Lung (tissue), 11 donors: ENCODE results near the gene LASP1NB.

Experiments used
- ATAC-seq: fragments of 200-7000 bp; cut with Tn5 transposase; one replicate; pipeline ENCODE4 v1.9.1; 2020; ENCODE audit warnings: moderate number of reproducible peaks; ENCODE audit not compliant: insufficient read depth, low FRiP score
- DNase-seq, 3 donors: peaks; one replicate each; pipeline ENCODE4 v3.0.0-alpha.2; 2013 to 2017
- H3K27ac ChIP-seq, 2 donors: one replicate each; pipeline ENCODE4 v1.5.1; 2013; ENCODE audit warnings: mild to moderate bottlenecking in 2 of 2, moderate library complexity in 2 of 2, control low read depth in 1 of 2, inconsistent platforms in 1 of 2, low read depth in 1 of 2, low read length in 1 of 2
- H3K27me3 ChIP-seq, 3 donors: one replicate each; pipeline ENCODE4 v1.5.1; 2013; ENCODE audit warnings: low read length in 2 of 3; ENCODE audit not compliant: control insufficient read depth in 3 of 3, insufficient read depth in 3 of 3
- H3K36me3 ChIP-seq, 4 donors: one replicate each; pipeline ENCODE4 v1.5.1; 2013; ENCODE audit warnings: low read length in 4 of 4, mild to moderate bottlenecking in 1 of 4, moderate library complexity in 1 of 4; ENCODE audit not compliant: control insufficient read depth in 4 of 4, insufficient read depth in 4 of 4
- H3K4me1 ChIP-seq, 5 donors: one replicate each; pipeline ENCODE4 v1.5.1; 2013; ENCODE audit warnings: low read length in 5 of 5, mild to moderate bottlenecking in 2 of 5, moderate library complexity in 1 of 5; ENCODE audit not compliant: control insufficient read depth in 5 of 5, insufficient read depth in 5 of 5
- H3K4me3 ChIP-seq: one replicate; pipeline ENCODE4 v1.5.1; 2013; ENCODE audit warnings: mild to moderate bottlenecking, control low read depth, moderate library complexity
- H3K9ac ChIP-seq, 2 donors: one replicate each; pipeline ENCODE4 v1.5.1; 2013; ENCODE audit warnings: low read length in 2 of 2, control low read depth in 1 of 2; ENCODE audit not compliant: insufficient read depth in 1 of 2
- H3K9me3 ChIP-seq, 4 donors: one replicate each; pipeline ENCODE4 v1.5.1; 2013; ENCODE audit warnings: low read length in 3 of 4, mild to moderate bottlenecking in 1 of 4, moderate library complexity in 1 of 4; ENCODE audit not compliant: control insufficient read depth in 4 of 4, insufficient read depth in 3 of 4
- WGBS, 2 donors: extraction: QIAGEN DNeasy Blood & Tissue Kit; methylation state at CpG; one replicate each; pipeline ENCODE4 v1.1.7; 2013; 5-methylcytosine and 5-hydroxymethylcytosine counted together
- TF ChIP-seq, protein P1 (sequence below): IDR thresholded peaks from 2 replicates; pipeline ENCODE4 v1.5.1; 2012; ENCODE audit warnings: mild to moderate bottlenecking; ENCODE audit errors: control extremely low read depth, extremely low read depth
- donor health status: control.
- donor health status: control.
- donor health status: Bipolar disorder and iron deficiency.
- donor health status: healthy.
- donor health status: DM: yes; HTN: yes; CAD: no.

Gene LASP1NB

DNA sequence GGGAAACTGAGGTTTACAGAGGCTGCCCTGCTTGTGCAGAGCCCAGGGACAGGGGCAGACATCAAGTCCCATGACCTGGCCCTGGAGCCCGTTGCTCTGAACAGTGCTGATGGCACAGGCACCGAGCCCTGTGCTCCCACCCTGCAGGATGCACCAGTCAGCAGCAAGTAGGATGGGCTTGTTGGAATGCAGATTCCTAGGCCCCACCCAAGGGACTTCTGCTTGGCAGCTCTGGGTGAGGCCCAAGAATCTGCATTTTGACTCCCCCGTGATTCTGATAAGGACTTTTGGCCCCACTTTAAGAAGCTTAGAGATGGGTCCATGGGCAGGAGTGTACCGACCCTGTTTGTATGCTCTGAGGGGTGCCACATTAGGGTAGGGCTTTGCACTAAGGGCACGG lies 32.3 kb upstream of the LASP1NB start:
- H3K27me3 ChIP-seq: no peaks in the 10 kb centered on the region
- H3K27ac ChIP-seq: peak overlapping the region in 1 of 2 donors; percentile 43
- H3K4me1 ChIP-seq: peaks cover 6 to 42% (median 10%) of the 10 kb centered on the region in 5 donors
- no peak for DNase-seq
- no peaks in the 10 kb centered on the region for H3K9me3 ChIP-seq
- 62 to 74% methylated on average over 5 of the region's 5 CpGs for WGBS, 2 donors
- TF ChIP-seq, protein P1, sequence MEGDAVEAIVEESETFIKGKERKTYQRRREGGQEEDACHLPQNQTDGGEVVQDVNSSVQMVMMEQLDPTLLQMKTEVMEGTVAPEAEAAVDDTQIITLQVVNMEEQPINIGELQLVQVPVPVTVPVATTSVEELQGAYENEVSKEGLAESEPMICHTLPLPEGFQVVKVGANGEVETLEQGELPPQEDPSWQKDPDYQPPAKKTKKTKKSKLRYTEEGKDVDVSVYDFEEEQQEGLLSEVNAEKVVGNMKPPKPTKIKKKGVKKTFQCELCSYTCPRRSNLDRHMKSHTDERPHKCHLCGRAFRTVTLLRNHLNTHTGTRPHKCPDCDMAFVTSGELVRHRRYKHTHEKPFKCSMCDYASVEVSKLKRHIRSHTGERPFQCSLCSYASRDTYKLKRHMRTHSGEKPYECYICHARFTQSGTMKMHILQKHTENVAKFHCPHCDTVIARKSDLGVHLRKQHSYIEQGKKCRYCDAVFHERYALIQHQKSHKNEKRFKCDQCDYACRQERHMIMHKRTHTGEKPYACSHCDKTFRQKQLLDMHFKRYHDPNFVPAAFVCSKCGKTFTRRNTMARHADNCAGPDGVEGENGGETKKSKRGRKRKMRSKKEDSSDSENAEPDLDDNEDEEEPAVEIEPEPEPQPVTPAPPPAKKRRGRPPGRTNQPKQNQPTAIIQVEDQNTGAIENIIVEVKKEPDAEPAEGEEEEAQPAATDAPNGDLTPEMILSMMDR: no peak
- no peak for ATAC-seq
- peaks cover 0 to 67% (median 31%) of the 10 kb centered on the region in 4 donors for H3K36me3 ChIP-seq
- no peak overlapping the region for H3K4me3 ChIP-seq
- no peak overlapping the region for H3K9ac ChIP-seq

DNA sequence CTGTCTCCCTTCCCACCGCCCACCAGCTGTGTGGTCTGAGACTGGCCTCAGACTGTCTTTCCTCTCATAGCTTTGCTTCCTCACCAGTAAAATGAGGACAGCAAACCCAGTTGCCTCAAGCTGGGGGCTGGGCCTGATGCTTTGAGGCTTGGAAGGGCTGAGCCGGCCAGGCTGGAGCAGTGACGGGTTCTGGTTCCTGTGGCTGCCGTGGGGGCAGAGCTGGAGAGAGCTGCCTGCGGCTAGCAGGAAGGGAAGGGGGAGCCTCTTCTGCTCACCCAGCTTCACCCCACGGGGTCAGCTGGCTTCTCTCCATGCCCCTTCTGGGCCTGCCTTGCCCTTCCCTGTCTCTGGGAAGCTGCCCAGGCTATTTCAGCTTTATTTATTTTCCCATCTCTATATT lies 31.8 kb upstream of the LASP1NB start:
- 17 to 31% methylated on average over 6 of the region's 6 CpGs for WGBS, 2 donors
- Histone ChIP-seq H3K4me1 (peaks cover 6 to 47% (median 15%) of the 10 kb centered on the region in 5 donors), H3K27me3 (no peaks in the 10 kb centered on the region), H3K27ac (peak overlapping the region; percentile 27 to 77), H3K4me3 (no peak overlapping the region), H3K36me3 (peaks cover 0 to 71% (median 31%) of the 10 kb centered on the region in 4 donors), H3K9me3 (no peaks in the 10 kb centered on the region), H3K9ac (no peak overlapping the region)
- TF ChIP-seq, protein P1: no peak
- DNase-seq (no peak), ATAC-seq (no peak)

DNA sequence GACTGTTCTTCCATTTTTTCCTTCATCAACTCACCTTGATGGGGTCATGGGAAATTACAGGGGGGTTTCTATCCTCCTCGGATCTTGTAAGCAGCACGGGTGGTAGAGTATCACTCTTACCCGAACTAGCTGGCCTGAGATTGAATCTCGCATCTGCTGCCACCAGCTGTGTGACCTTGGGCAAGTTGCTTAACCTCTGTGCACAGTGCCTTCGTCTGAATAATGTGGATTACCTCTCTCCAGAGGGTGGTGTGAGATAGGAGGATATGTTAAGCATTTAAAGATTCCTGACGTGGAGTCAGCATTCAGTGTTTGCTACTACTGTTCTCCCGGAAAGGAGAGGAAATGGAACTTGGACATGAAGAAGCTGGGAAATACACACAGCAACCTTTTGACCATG lies 31.1 kb upstream of the LASP1NB start:
- 49 to 64% methylated on average over 7 of the region's 7 CpGs for WGBS, 2 donors
- TF ChIP-seq, protein P1: no peak
- Histone ChIP-seq H3K27ac (peak overlapping the region in 1 of 2 donors; percentile 77), H3K4me1 (peaks cover 6 to 49% (median 15%) of the 10 kb centered on the region in 5 donors), H3K9me3 (no peaks in the 10 kb centered on the region), H3K27me3 (no peaks in the 10 kb centered on the region), H3K36me3 (peaks cover 0 to 75% (median 32%) of the 10 kb centered on the region in 4 donors), H3K4me3 (no peak overlapping the region), H3K9ac (no peak overlapping the region)
- no peak for ATAC-seq
- DNase-seq: no peak
